Measurements from ENCODE around the gene TMEM50B. TPM values are rescaled to one million over a fixed set of nuclear protein-coding genes. Genes with fewer than 3 reads are reported as not detected.
A peak's percentile ranks its signal among the peaks of the same experiment; 100 is the strongest.

Gene TMEM50B
- total and polyA plus RNA-seq, 2 of the 8 experiments (the other 6 are each of a cell fraction or from before 2014, with no cell fraction given), result 16.8 to 20.5 TPM

- 24% methylated on average over 29 of the region's 47 CpGs; no CpG with 5 or more reads in 1 of the 2 experiments for WGBS, 2 experiments (ENCODE audit: extremely low coverage in 1 of 2, insufficient coverage in 1 of 2, insufficient read length in 1 of 2, insufficient replicate concordance in 2 of 2, low coverage in 1 of 2, low lambda C conversion rate in 2 of 2, missing lambda C conversion rate in 1 of 2)
- Histone ChIP-seq H3K36me3 (ENCODE audit: control insufficient read depth in 2 of 4, insufficient read depth in 4 of 4, low read length in 3 of 4) (no peaks in the 10 kb centered on the region), H2BK120ac (replicated peaks; ENCODE audit: low read depth, low read length) (no peak overlapping the region), H2BK12ac (ENCODE audit: low read depth, low read length) (no peak overlapping the region), H3K27me3 (replicated peaks in 1 of 4; ENCODE audit: control insufficient read depth in 3 of 4, extremely low read depth in 1 of 4, insufficient read depth in 3 of 4, low read length in 3 of 4) (no peaks in the 10 kb centered on the region), H3K4me1 (replicated peaks in 1 of 4; ENCODE audit: control insufficient read depth in 3 of 4, insufficient read depth in 4 of 4, low read length in 3 of 4) (peaks cover 2 to 6% (median 3%) of the 10 kb centered on the region in 4 experiments), H3K18ac (ENCODE audit: extremely low read depth, low read length) (peak overlapping the region; percentile 83), H3K14ac (ENCODE audit: insufficient read length) (no peak overlapping the region), H3K79me2 (ENCODE audit: control insufficient read depth in 1 of 2, insufficient read depth in 2 of 2, low read length in 2 of 2) (peaks cover 3 to 49% of the 10 kb centered on the region in 2 experiments; a peak in 3 of 4 replicates), H3K27ac (ENCODE audit: low read depth, low read length) (no peak overlapping the region; the same call in 1 of the 2 replicates), H2AFZ (ENCODE audit: low read length) (no peak overlapping the region), H4K8ac (ENCODE audit: extremely low read depth, insufficient read depth, low read length) (peak overlapping the region; percentile 64), H3K4ac (replicated peaks; ENCODE audit: insufficient read length, low read depth, low read length) (peak overlapping the region; percentile 96), H3K23me2 (ENCODE audit: low read depth, low read length) (peaks cover 5% of the 10 kb centered on the region; the same call in 1 of the 2 replicates), H4K20me1 (replicated peaks in 1 of 2; ENCODE audit: control insufficient read depth in 1 of 2, insufficient read depth in 2 of 2, low read length in 2 of 2) (peaks cover 0 to 2% of the 10 kb centered on the region in 2 experiments), H3K4me3 (ENCODE audit: extremely low read depth in 1 of 4, insufficient read depth in 2 of 4, low read depth in 3 of 4, low read length in 4 of 4) (peak overlapping the region; percentile 58 to 95 (median 76)), H3K9ac (replicated peaks in 1 of 4; ENCODE audit: extremely low read depth in 1 of 4, low read depth in 3 of 4, low read length in 3 of 4) (peak overlapping the region; percentile 31 to 84 (median 64); a peak in 6 of 7 replicates), H3K79me1 (ENCODE audit: low read depth, low read length) (no peaks in the 10 kb centered on the region; the same call in 1 of the 2 replicates), H3K56ac (replicated peaks; ENCODE audit: insufficient read length, low read depth, low read length) (peak overlapping the region; percentile 69), H4K5ac (ENCODE audit: insufficient read length, low read depth, low read length) (peak overlapping the region; percentile 38), H3K23ac (ENCODE audit: insufficient read length) (no peak overlapping the region), H2BK15ac (ENCODE audit: low read length) (no peak overlapping the region), H3K9me3 (ENCODE audit: insufficient read depth in 2 of 2, low read depth in 1 of 2, low read length in 1 of 2) (peaks cover 0 to 2% of the 10 kb centered on the region in 2 experiments; a peak in 1 of 4 replicates), H2AK5ac (ENCODE audit: low read depth, low read length) (no peak overlapping the region), H2BK20ac (ENCODE audit: low read length) (no peak overlapping the region), H3K4me2 (ENCODE audit: insufficient read depth in 1 of 2, low read depth in 2 of 2, low read length in 2 of 2) (peak overlapping the region; percentile 79 to 90), H4K91ac (replicated peaks; ENCODE audit: insufficient read length, low read length) (peak overlapping the region; percentile 17), H2BK5ac (ENCODE audit: low read depth, low read length) (no peak overlapping the region)
- POLR2A ChIA-PET (ENCODE audit: partially characterized antibody), result interaction anchor here (0.6 to 1.7 kb wide), 6 partner anchors 20 to 205 kb away, joined by 3 to 10 read pairs (median 3); partner anchors contain the start of gene IFNAR1
- CTCF ChIA-PET (ENCODE audit: partially characterized antibody), result interaction anchor here (0.5 to 3.5 kb wide), 8 partner anchors 8 to 60 kb away, joined by 3 to 12 read pairs (median 4); no protein-coding TSS in a partner anchor
- DNase-seq (ENCODE audit: low read depth in 1 of 2, low spot score in 2 of 2), result peak in 1 of 2 experiments; percentile 77
- FAIRE-seq, result no peak
- no peak for TF ChIP-seq E2F6 (IDR thresholded peaks at IDR 0.05)
- peak; percentile 53; the same call in 1 of the 2 replicates for TF ChIP-seq RBBP5 (IDR thresholded peaks at IDR 0.05; ENCODE audit: borderline replicate concordance, low read depth, low read length)
- TF ChIP-seq KDM4A (IDR thresholded peaks at IDR 0.05; ENCODE audit: low read depth, low read length, severe bottlenecking), result peak; percentile 68
- no peak for TF ChIP-seq ZNF274 (IDR thresholded peaks at IDR 0.05; ENCODE audit: borderline replicate concordance, extremely low read depth, low read length)
- no peak for TF ChIP-seq POU5F1 (IDR thresholded peaks at IDR 0.05; ENCODE audit: low read depth, low read length)
- no peak for TF ChIP-seq TEAD4 (IDR thresholded peaks at IDR 0.05; ENCODE audit: low read depth, low read length)
- TF ChIP-seq SIN3A (conservative IDR thresholded peaks at IDR 0.05 in 1 of 2, IDR thresholded peaks at IDR 0.05 in 1 of 2; ENCODE audit: low read depth in 1 of 2, low read length in 2 of 2), result no peak
- peak in 1 of 2 experiments; percentile 37; a peak in 1 of 4 replicates for TF ChIP-seq HDAC2 (IDR thresholded peaks at IDR 0.05; ENCODE audit: borderline replicate concordance in 1 of 2, low read depth in 2 of 2, low read length in 2 of 2)
- 0 out of 2 replicates have a peak, but pooled peaks have one; percentile 22 for TF ChIP-seq POLR2AphosphoS5 (IDR thresholded peaks at IDR 0.05; ENCODE audit: low read depth, low read length)
These were observed 75.8 kb downstream of the TMEM50B start for GRCh38 chr21:33403786-33404585.
